ENCODE results near the gene GSK3B.

GSK3B gene

DNA sequence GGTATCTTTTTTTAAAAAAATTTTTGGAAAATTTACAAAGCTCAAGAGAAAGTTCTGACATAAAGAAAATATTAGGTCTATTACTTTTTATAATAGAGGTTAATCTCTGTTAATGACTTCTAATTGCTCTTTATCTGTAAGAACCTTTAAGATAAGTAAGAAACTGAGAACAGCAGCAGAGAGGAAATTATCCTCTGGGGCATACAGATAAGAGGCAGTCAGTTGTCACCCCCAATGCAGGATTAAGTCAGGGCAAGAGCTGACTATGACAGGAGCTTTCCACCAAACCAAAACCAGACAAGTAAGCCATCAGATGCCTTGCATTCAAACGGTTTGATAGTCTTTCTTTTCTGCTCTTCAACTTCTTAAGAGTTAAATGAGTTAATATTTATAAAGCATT, 149.0 kb downstream of the GSK3B start:
- Mint-ChIP-seq H3K27me3 (ENCODE audit: low read depth) (no peaks in the 10 kb centered on the region), H3K4me3 (no peak overlapping the region), H3K36me3 (ENCODE audit: low read depth) (peaks cover 8% of the 10 kb centered on the region), H3K4me1 (ENCODE audit: low read depth) (peaks cover 18% of the 10 kb centered on the region), H3K27ac (no peak overlapping the region), H3K9me3 (no peaks in the 10 kb centered on the region)
- no peak for DNase-seq (ENCODE audit: low spot score)

DNA sequence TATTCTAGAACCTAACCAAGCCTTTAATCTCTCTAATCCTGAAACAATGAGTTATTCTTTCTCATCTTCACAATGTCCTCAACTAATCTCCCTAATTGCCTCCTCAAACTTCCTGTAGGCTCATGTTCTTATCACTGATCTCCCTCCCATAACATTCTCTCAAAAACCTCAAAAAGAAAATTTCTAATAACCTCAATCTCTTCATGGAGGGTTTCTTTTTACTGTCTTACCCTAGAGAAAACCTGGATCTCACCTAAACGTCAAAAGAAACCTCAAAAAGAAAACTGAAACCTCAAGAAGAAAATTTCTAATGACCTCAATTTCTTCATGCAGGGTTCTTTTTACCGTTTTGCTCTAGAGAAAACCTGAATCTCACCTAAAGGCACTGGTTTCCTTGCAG, 150.2 kb downstream of the GSK3B start:
- Mint-ChIP-seq H3K36me3 (ENCODE audit: low read depth) (peaks cover 8% of the 10 kb centered on the region), H3K27me3 (ENCODE audit: low read depth) (no peaks in the 10 kb centered on the region), H3K4me3 (no peak overlapping the region), H3K4me1 (ENCODE audit: low read depth) (peaks cover 19% of the 10 kb centered on the region), H3K27ac (peak overlapping the region; percentile 14), H3K9me3 (no peaks in the 10 kb centered on the region)
- no peak for DNase-seq (ENCODE audit: low spot score)

DNA sequence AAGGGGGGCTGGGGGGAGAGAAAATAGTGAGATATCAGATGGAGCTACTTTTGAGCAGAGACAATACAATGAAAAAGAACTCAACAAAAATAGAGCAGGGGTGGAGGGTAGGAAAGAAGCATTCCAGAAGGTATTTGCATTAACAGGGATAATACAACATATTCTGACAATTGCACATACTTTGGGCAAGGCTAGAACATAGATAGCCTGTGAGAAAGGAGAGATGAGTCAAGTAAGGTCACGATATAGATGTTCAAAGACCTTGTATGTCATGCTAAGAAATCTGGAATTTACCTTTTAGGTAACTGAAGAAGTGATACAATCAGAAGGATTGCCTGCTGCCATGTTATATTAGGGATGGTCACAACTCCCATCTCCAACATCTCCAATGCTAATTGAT, 155.2 kb downstream of the GSK3B start:
- Mint-ChIP-seq H3K4me1 (ENCODE audit: low read depth) (peaks cover 28% of the 10 kb centered on the region), H3K9me3 (no peaks in the 10 kb centered on the region), H3K27ac (no peak overlapping the region), H3K4me3 (no peak overlapping the region), H3K27me3 (ENCODE audit: low read depth) (no peaks in the 10 kb centered on the region), H3K36me3 (ENCODE audit: low read depth) (peaks cover 5% of the 10 kb centered on the region)
- no peak for DNase-seq (ENCODE audit: low spot score)

DNA sequence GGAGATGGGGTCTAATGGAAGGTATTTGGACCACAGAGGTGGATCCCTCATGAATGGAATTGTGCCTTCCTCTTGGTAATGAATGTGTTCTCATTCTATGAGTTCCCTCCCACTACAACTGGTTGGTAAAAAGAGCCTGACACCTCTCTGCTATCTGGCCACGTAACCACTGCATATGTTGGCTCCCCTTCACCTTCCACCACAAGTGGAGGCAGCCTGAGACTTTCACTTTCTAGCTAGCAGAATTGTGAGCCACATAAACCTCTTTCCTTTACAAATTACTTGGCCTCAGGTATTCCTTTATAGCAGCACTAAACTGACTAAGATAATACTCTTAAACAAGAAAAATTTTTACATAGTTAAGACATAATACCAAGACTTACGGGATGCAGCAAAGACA, 157.0 kb downstream of the GSK3B start:
- peak; percentile 59 for DNase-seq (ENCODE audit: low spot score)

DNA sequence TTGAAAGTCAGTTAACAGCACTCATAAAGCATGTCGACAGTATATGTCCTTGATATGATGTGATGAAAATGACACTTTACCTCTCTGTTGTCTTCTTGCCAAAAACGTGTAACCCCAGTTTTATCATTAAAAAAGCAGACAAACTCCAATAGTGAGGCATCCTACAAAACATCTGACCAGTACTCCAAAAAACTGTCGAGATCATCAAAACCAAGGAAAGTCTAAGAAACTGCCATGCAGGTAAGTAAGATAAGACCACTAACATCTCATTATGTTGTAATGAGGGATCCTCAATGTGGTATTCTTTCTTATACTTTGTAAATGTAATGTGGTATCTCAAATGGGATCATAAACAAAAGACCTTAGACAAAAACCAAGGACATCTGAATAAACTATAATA, 160.0 kb downstream of the GSK3B start:
- DNase-seq (ENCODE audit: low spot score), result no peak
- Mint-ChIP-seq H3K4me1 (ENCODE audit: low read depth) (peaks cover 19% of the 10 kb centered on the region), H3K27ac (no peak overlapping the region), H3K27me3 (ENCODE audit: low read depth) (no peaks in the 10 kb centered on the region), H3K9me3 (no peaks in the 10 kb centered on the region), H3K4me3 (no peak overlapping the region), H3K36me3 (ENCODE audit: low read depth) (peaks cover 5% of the 10 kb centered on the region)

More for the DNA sequence above, 157.0 kb downstream of the GSK3B start:
- H3K36me3 Mint-ChIP-seq (ENCODE audit: low read depth), result peaks cover 7% of the 10 kb centered on the region
- H3K4me1 Mint-ChIP-seq (ENCODE audit: low read depth), result peaks cover 20% of the 10 kb centered on the region
- H3K4me3 Mint-ChIP-seq, result peak overlapping the region; percentile 33
- peak overlapping the region; percentile 2 for H3K27ac Mint-ChIP-seq
- H3K9me3 Mint-ChIP-seq, result no peaks in the 10 kb centered on the region
- H3K27me3 Mint-ChIP-seq (ENCODE audit: low read depth), result no peaks in the 10 kb centered on the region

DNA sequence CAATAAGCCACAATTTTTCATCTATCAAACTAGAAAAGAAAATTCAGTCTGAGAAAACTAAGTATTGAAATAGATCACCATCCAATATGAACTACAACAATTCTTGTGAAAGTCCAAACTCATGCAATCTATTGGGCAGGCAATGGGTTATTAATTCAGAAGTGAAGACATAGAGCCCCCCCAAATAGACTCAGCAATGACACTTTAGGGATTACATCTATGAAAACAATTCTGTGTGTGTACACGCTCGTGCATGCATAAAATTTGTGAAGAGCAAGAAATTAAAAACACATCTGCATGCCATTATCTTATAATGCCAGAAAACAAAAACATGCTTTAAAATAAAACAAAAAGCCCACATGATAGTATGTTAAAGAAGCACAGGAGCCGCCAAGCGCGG, 161.0 kb downstream of the GSK3B start:
- Mint-ChIP-seq H3K36me3 (ENCODE audit: low read depth) (peaks cover 5% of the 10 kb centered on the region), H3K9me3 (no peaks in the 10 kb centered on the region), H3K4me3 (no peak overlapping the region), H3K4me1 (ENCODE audit: low read depth) (peaks cover 17% of the 10 kb centered on the region), H3K27ac (no peak overlapping the region), H3K27me3 (ENCODE audit: low read depth) (no peaks in the 10 kb centered on the region)
- no peak for DNase-seq (ENCODE audit: low spot score)

DNA sequence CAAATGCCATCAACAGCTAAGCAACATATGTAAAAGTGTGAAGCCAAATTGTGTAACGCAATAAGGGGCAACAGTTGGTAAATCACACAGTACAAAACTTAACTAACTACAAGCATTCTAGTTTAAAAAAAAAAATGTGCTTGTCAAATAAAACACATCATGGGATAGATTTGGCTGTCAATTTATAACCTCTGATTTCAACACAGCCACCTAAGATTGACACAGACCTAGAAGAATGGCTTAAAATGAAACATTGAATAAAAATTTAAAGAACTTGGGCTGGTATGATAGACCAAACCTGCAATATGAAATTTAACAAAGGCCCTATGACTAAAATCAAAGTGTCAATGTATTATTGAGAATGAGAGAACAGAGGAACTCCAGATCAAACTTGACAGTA, 164.0 kb downstream of the GSK3B start:
- Mint-ChIP-seq H3K4me3 (no peak overlapping the region), H3K4me1 (ENCODE audit: low read depth) (no peaks in the 10 kb centered on the region), H3K27ac (no peak overlapping the region), H3K36me3 (ENCODE audit: low read depth) (peaks cover 2% of the 10 kb centered on the region), H3K27me3 (ENCODE audit: low read depth) (no peaks in the 10 kb centered on the region), H3K9me3 (no peaks in the 10 kb centered on the region)
- DNase-seq (ENCODE audit: low spot score), result no peak

DNA sequence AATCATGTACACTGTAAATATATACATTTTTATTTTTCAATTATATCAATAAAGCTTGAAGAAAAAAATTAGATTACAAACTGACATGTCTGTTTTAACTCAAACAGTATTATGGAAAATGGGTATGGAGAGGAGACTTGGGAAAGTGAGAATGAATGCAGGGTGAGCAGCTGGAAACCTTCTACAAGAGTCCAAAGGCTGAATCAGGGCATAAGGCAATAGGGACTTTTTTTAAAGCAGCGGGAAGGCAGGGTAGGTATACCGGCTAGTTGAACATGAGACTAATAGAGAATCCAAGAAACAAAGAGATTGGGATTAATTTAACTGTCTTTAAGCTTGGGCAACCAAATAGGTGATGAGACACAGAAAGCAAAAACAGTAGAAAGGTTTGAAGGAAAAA, 167.1 kb downstream of the GSK3B start:
- Mint-ChIP-seq H3K4me1 (ENCODE audit: low read depth) (no peaks in the 10 kb centered on the region), H3K9me3 (no peaks in the 10 kb centered on the region), H3K36me3 (ENCODE audit: low read depth) (no peaks in the 10 kb centered on the region), H3K27ac (no peak overlapping the region), H3K4me3 (no peak overlapping the region), H3K27me3 (ENCODE audit: low read depth) (no peaks in the 10 kb centered on the region)
- DNase-seq (ENCODE audit: low spot score), result no peak

DNA sequence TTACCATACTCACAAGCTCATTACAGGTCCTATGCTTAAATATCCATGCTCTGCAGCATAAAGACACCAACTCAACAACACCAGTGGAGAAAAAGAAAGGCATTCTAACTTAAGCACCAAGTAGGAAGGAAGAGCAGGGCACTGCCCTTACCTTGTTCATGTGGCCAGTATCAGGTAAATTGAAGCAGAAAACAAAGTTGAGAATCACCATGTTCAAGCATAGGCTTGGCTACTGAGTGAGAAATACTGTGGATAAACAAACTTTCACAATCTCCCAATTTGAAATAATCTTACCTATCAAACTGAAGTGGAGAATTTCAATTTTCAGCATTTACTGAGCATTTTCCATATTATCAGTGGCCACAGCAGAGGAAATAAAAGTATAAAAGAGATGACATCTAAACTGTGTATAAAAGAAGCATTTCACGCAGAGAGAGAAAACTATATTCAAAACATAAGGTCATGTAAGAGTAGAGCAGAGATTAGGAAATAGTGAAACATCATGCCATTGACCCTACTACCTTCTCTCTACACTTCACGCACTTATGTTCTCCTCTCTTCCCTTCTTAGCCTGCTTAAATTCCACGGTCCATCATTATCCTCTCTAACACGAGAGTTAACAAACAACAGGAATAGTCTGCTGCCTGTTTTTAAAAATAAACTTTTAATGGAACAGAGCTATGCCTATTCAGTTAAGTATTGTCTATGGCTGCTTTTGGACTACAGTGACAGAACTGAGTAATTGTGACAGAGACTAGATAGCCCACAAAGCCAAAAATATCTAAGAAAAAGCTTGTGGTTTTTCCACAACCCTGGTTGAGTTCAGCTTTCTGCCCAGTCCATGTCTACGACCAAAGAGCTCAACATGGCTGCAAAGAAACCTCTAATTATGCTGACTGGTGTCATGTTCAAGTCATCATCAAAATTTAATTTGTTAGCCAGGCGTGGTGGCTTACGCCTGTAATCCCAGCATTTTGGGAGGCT, 169.8 kb downstream of the GSK3B start:
- Mint-ChIP-seq H3K27ac (no peak overlapping the region), H3K27me3 (ENCODE audit: low read depth) (no peaks in the 10 kb centered on the region), H3K9me3 (no peaks in the 10 kb centered on the region), H3K36me3 (ENCODE audit: low read depth) (peaks cover 18% of the 10 kb centered on the region), H3K4me1 (ENCODE audit: low read depth) (peaks cover 4% of the 10 kb centered on the region), H3K4me3 (no peak overlapping the region)
- DNase-seq (ENCODE audit: low spot score), result no peak

DNA sequence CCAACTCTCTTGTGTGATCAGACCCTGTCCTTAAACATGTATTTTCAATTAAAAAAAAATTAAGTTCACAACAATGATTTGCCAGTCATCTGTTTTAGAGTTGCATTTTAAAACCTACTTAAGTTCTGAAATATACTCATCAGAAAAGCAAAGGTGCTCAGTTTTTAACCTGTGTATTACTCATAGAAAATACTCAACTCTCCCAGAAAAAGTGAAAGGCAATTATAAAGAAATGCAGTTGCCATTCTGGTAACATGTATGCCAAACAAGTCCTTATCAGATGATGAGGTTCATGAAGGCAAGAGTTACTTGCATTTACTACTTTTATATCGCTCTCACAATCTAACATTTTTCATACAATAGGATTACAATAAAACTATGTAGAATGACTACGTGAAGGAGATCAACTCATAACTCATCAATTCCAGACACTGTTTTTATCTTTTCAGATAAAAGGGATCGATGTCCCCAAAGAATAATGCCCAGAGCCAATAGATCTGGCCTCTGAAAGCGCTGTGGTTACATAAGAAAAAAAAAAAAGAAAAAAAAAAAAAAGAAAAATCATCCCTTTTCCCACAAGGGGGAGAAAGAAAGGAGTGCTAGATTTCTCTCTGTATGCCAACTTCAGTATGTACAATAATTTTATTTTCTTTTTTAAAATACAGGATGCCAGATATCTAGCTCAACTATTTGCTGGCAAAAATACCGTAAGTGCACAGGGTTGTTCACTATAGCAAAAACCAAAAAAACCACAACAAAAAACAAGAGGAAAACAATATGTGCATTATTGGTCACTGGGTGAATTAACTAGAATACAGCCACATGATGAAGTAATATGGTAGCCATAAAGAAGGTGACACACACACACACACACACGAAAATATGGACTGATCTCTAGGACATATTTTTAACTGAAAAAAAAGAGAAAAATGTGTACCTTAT, 175.0 kb downstream of the GSK3B start:
- no peak for DNase-seq (ENCODE audit: low spot score)
- H3K4me3 Mint-ChIP-seq, result no peak overlapping the region
- peaks cover 11% of the 10 kb centered on the region for H3K4me1 Mint-ChIP-seq (ENCODE audit: low read depth)
- H3K27ac Mint-ChIP-seq, result no peak overlapping the region
- peaks cover 31% of the 10 kb centered on the region for H3K36me3 Mint-ChIP-seq (ENCODE audit: low read depth)
- no peaks in the 10 kb centered on the region for H3K27me3 Mint-ChIP-seq (ENCODE audit: low read depth)
- H3K9me3 Mint-ChIP-seq, result no peaks in the 10 kb centered on the region

DNA sequence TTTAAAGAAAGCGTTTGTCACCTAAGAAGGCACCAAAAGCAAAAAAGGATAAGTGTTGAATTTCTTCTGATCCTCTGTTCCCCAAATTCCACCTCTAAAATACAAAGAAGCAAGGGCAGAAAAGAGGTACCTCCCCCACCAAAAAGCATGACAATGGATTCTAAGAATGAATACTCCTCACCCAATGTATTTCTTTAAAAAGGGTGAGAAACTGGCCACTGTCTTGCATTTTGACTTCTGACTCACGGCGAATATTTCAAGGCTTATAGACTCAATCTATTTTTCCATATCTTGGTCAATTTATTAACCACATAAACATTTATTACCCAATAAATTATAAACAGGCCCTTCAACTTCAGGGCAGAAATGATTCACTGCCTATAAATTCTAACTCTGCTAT, 181.2 kb downstream of the GSK3B start:
- Mint-ChIP-seq H3K4me1 (ENCODE audit: low read depth) (peaks cover 13% of the 10 kb centered on the region), H3K27me3 (ENCODE audit: low read depth) (no peaks in the 10 kb centered on the region), H3K9me3 (no peaks in the 10 kb centered on the region), H3K36me3 (ENCODE audit: low read depth) (peaks cover 39% of the 10 kb centered on the region), H3K27ac (no peak overlapping the region), H3K4me3 (no peak overlapping the region)
- no peak for DNase-seq (ENCODE audit: low spot score)

DNA sequence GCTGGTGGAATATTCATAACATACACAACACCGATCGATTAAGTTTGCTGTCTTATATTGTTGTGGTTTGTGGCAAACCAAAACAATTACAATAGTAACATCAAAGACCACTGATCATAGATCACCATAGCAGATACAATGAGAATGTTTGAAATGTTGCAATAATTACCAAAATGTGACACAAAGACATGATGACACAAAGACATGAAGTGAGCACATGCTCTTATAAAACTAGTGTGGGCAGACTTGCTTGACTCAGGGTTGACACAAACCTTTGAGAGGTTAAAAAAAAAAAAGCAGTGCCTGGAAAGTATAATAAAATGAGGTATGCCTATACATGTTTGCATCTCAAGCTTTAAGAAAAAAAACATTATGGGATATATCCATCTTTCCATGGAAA, 182.0 kb downstream of the GSK3B start:
- H3K4me1 Mint-ChIP-seq (ENCODE audit: low read depth), result peaks cover 13% of the 10 kb centered on the region
- no peak for DNase-seq (ENCODE audit: low spot score)
- peak overlapping the region; percentile 22 for H3K27ac Mint-ChIP-seq
- H3K27me3 Mint-ChIP-seq (ENCODE audit: low read depth), result no peaks in the 10 kb centered on the region
- H3K36me3 Mint-ChIP-seq (ENCODE audit: low read depth), result peaks cover 39% of the 10 kb centered on the region
- H3K9me3 Mint-ChIP-seq, result no peaks in the 10 kb centered on the region
- peak overlapping the region; percentile 45 for H3K4me3 Mint-ChIP-seq

DNA sequence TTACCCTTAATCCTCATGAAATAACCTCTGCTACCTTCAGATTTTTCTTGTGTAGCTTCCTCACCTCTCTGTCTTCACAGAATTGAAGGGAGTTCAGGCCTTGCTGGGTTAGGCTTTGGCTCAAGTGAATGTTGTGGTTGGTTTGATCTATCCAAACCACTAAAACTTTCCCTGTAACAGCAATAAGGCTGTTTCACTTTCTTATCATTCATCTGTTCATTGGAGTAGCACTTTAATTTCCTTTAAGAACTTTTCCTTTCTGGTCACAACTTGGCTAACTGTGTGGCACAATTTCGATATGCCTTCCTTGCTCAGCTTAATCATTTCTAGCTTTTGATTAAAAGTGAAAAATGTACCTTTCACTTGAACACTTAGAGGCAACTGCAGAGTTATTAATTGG, 182.5 kb downstream of the GSK3B start:
- DNase-seq (ENCODE audit: low spot score), result peak; percentile 20
- Mint-ChIP-seq H3K4me3 (peak overlapping the region; percentile 45), H3K36me3 (ENCODE audit: low read depth) (peaks cover 39% of the 10 kb centered on the region), H3K27me3 (ENCODE audit: low read depth) (no peaks in the 10 kb centered on the region), H3K27ac (peak overlapping the region; percentile 22), H3K9me3 (no peaks in the 10 kb centered on the region), H3K4me1 (ENCODE audit: low read depth) (peaks cover 13% of the 10 kb centered on the region)

DNA sequence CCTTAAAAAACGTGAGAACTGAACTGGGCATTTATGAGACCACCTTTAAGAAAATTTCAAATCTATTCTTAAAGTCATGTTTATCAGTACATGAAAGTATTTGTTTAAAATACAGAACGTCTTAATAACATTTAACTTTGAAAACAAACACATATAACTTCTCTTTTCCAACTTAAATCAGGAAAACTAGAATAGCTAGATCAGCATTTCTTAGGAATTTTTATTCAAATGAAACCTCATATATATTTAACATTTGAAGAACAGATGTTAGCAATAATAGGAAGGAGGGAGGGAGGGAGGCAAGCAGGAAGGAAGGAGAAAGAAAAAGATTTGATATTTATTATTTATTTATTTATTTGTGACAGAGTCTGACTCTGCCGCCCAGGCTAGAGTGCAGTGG, 192.2 kb downstream of the GSK3B start:
- no peak for DNase-seq (ENCODE audit: low spot score)
- Mint-ChIP-seq H3K36me3 (ENCODE audit: low read depth) (peaks cover 15% of the 10 kb centered on the region), H3K4me3 (no peak overlapping the region), H3K4me1 (ENCODE audit: low read depth) (no peaks in the 10 kb centered on the region), H3K27ac (no peak overlapping the region), H3K9me3 (no peaks in the 10 kb centered on the region), H3K27me3 (ENCODE audit: low read depth) (no peaks in the 10 kb centered on the region)
